ES-I3 (cell line): ENCODE data around the gene SLC35B4.

Source experiments
- H3K36me3 ChIP-seq: 2 replicates; pipeline ENCODE4 v1.6.1; 2013; ENCODE audit warnings: mild to moderate bottlenecking, low read length, control low read depth, moderate library complexity; ENCODE audit not compliant: insufficient read depth
- H3K4me1 ChIP-seq: 2 replicates; pipeline ENCODE4 v1.6.1; 2013; ENCODE audit warnings: mild to moderate bottlenecking, control low read depth, low read length; ENCODE audit not compliant: insufficient read depth
- H3K9ac ChIP-seq: 2 replicates; pipeline ENCODE4 v1.6.1; 2013; ENCODE audit warnings: low read depth, mild to moderate bottlenecking, low read length, moderate library complexity
- H3K9me3 ChIP-seq: 2 replicates; pipeline ENCODE4 v1.6.1; 2013; ENCODE audit warnings: mild to moderate bottlenecking, low read length, moderate library complexity; ENCODE audit not compliant: control insufficient read depth, insufficient read depth

Gene SLC35B4

GRCh38 chr7:134347567-134347966, 30.8 kb upstream of the SLC35B4 start:
- H3K4me1 ChIP-seq: peaks cover 9% of the 10 kb centered on the region
- H3K36me3 ChIP-seq: no peaks in the 10 kb centered on the region
- no peak overlapping the region for H3K9ac ChIP-seq
- no peaks in the 10 kb centered on the region for H3K9me3 ChIP-seq

- H3K4me1 ChIP-seq: no peaks in the 10 kb centered on the region
- no peaks in the 10 kb centered on the region for H3K9me3 ChIP-seq
- H3K9ac ChIP-seq: no peak overlapping the region
- no peaks in the 10 kb centered on the region for H3K36me3 ChIP-seq
These were observed 27.1 kb upstream of the SLC35B4 start for GRCh38 chr7:134343796-134344195.

GRCh38 chr7:134343136-134343535, 26.4 kb upstream of the SLC35B4 start:
- 0 out of 2 replicates have a peak, but pooled peaks cover under 1% of the 10 kb centered on the region for H3K9me3 ChIP-seq
- H3K9ac ChIP-seq: no peak overlapping the region
- H3K36me3 ChIP-seq: no peaks in the 10 kb centered on the region
- H3K4me1 ChIP-seq: no peaks in the 10 kb centered on the region

- H3K36me3 ChIP-seq: no peaks in the 10 kb centered on the region
- no peak overlapping the region for H3K9ac ChIP-seq
- no peaks in the 10 kb centered on the region for H3K4me1 ChIP-seq
- 0 out of 2 replicates have a peak, but pooled peaks cover 4% of the 10 kb centered on the region for H3K9me3 ChIP-seq
These were observed 22.7 kb upstream of the SLC35B4 start for GRCh38 chr7:134339475-134339874.

- Histone ChIP-seq H3K4me1 (no peaks in the 10 kb centered on the region), H3K9ac (no peak overlapping the region), H3K9me3 (peaks cover 4% of the 10 kb centered on the region; the same call in 1 of the 2 replicates), H3K36me3 (no peaks in the 10 kb centered on the region)
These were observed 21.2 kb upstream of the SLC35B4 start for GRCh38 chr7:134337980-134338379.

GRCh38 chr7:134334408-134334807, 17.7 kb upstream of the SLC35B4 start:
- Histone ChIP-seq H3K9ac (no peak overlapping the region), H3K9me3 (peaks cover 4% of the 10 kb centered on the region; the same call in 1 of the 2 replicates), H3K36me3 (no peaks in the 10 kb centered on the region), H3K4me1 (no peaks in the 10 kb centered on the region)

- peaks cover 4% of the 10 kb centered on the region; the same call in 1 of the 2 replicates for H3K9me3 ChIP-seq
- no peaks in the 10 kb centered on the region for H3K36me3 ChIP-seq
- no peak overlapping the region for H3K9ac ChIP-seq
- no peaks in the 10 kb centered on the region for H3K4me1 ChIP-seq
These were observed 17.2 kb upstream of the SLC35B4 start for GRCh38 chr7:134333943-134334342.

GRCh38 chr7:134332892-134333291, 16.2 kb upstream of the SLC35B4 start:
- no peaks in the 10 kb centered on the region for H3K36me3 ChIP-seq
- H3K9me3 ChIP-seq: peaks cover under 1% of the 10 kb centered on the region; the same call in 1 of the 2 replicates
- no peaks in the 10 kb centered on the region for H3K4me1 ChIP-seq
- H3K9ac ChIP-seq: no peak overlapping the region

GRCh38 chr7:134331393-134331792, 14.7 kb upstream of the SLC35B4 start:
- Histone ChIP-seq H3K4me1 (no peaks in the 10 kb centered on the region), H3K9me3 (no peaks in the 10 kb centered on the region; the same call in 1 of the 2 replicates), H3K9ac (no peak overlapping the region), H3K36me3 (no peaks in the 10 kb centered on the region)

GRCh38 chr7:134330974-134331373, 14.2 kb upstream of the SLC35B4 start:
- no peak overlapping the region for H3K9ac ChIP-seq
- no peaks in the 10 kb centered on the region; the same call in 1 of the 2 replicates for H3K9me3 ChIP-seq
- H3K4me1 ChIP-seq: no peaks in the 10 kb centered on the region
- H3K36me3 ChIP-seq: no peaks in the 10 kb centered on the region

- H3K9ac ChIP-seq: no peak overlapping the region
- no peaks in the 10 kb centered on the region for H3K4me1 ChIP-seq
- no peaks in the 10 kb centered on the region; the same call in 1 of the 2 replicates for H3K9me3 ChIP-seq
- H3K36me3 ChIP-seq: no peaks in the 10 kb centered on the region
These were observed 13.1 kb upstream of the SLC35B4 start for GRCh38 chr7:134329614-134330346.

GRCh38 chr7:134328900-134329299, 12.2 kb upstream of the SLC35B4 start:
- Histone ChIP-seq H3K36me3 (no peaks in the 10 kb centered on the region), H3K9me3 (no peaks in the 10 kb centered on the region; the same call in 1 of the 2 replicates), H3K9ac (no peak overlapping the region), H3K4me1 (no peaks in the 10 kb centered on the region)

- H3K9me3 ChIP-seq: no peaks in the 10 kb centered on the region
- H3K4me1 ChIP-seq: no peaks in the 10 kb centered on the region
- H3K36me3 ChIP-seq: no peaks in the 10 kb centered on the region
These were observed 11.2 kb upstream of the SLC35B4 start for GRCh38 chr7:134327896-134328295.

GRCh38 chr7:134324107-134324506, 7.4 kb upstream of the SLC35B4 start:
- H3K36me3 ChIP-seq: no peaks in the 10 kb centered on the region
- no peaks in the 10 kb centered on the region for H3K9me3 ChIP-seq
- no peak overlapping the region for H3K9ac ChIP-seq
- H3K4me1 ChIP-seq: no peaks in the 10 kb centered on the region

More at GRCh38 chr7:134327896-134328295, 11.2 kb upstream of the SLC35B4 start:
- H3K9ac ChIP-seq: no peak overlapping the region

- no peak overlapping the region for H3K9ac ChIP-seq
These were observed 3.5 kb upstream of the SLC35B4 start for GRCh38 chr7:134320201-134320600.

More at GRCh38 chr7:134320201-134320600, 3.5 kb upstream of the SLC35B4 start:
- H3K9me3 ChIP-seq: no peaks in the 10 kb centered on the region
- H3K4me1 ChIP-seq: no peaks in the 10 kb centered on the region
- no peaks in the 10 kb centered on the region for H3K36me3 ChIP-seq
